ENCODE measurements around the gene NEUROG3. TPM values are rescaled to one million over a fixed set of nuclear protein-coding genes. Genes with fewer than 3 reads are reported as not detected.

NEUROG3 gene
- total RNA-seq, 1 donor from 2014 or later: not detected

Other genes starting within 250 kb of the NEUROG3 start
- not detected in 2 replicates for gene TACR2, start 156.5 kb downstream of the NEUROG3 start, total RNA-seq
- 1.6 and 1.9 TPM in 2 replicates for gene TSPAN15, start 122.0 kb downstream of the NEUROG3 start, total RNA-seq
- 9.4 and 11.8 TPM in 2 replicates for gene FAM241B, start 56.8 kb upstream of the NEUROG3 start, total RNA-seq
- not detected in 2 replicates for gene COL13A1, start 228.5 kb upstream of the NEUROG3 start, total RNA-seq

Data from activated CD4-positive, alpha-beta T cell treated with anti-CD3 and anti-CD28 coated beads, Interleukin-2, amount 10 ng/mL, durations not matched to agents 24 days and 14 days (primary cell).